Measurements from ENCODE around the gene MEF2A. TPM values are rescaled to one million over a fixed set of nuclear protein-coding genes. Genes with fewer than 3 reads are reported as not detected.
"Not testable (repeated sequence)": the region's sequence is repeated elsewhere in the genome, so short reads cannot be mapped to it uniquely, and the experiment has no call there.

The MEF2A gene
- total and polyA plus RNA-seq, 2 donors, result 27.4 to 32.4 TPM

DNA sequence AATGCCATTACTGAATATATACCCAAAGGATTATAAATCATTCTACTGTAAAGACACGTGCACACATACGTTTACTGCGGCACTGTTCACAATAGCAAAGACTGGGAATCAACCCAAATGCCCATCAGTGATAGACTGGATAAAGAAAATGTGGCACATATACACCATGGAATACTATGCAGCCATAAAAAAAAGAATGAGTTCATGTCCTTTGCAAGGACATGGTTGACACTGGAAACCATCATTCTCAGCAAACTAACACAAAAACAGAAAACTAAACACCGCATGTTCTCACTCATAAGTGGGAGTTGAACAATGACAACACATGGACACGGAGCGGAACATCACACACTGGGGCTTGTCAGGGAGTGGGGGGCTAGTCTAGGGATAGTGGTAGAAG is 100.3 kb downstream of the MEF2A start:
- DNase-seq (ENCODE audit: low read depth in 6 of 9, low spot score in 9 of 9); H3K4me3 ChIP-seq (ENCODE audit: low read length in 2 of 2); H3K27me3 ChIP-seq (ENCODE audit: control insufficient read depth in 2 of 2, insufficient read depth in 1 of 2, low read length in 1 of 2); H3K4me1 ChIP-seq (ENCODE audit: control insufficient read depth in 2 of 2, insufficient read depth in 2 of 2, low read length in 2 of 2); H3K9me3 ChIP-seq (ENCODE audit: control insufficient read depth in 2 of 2, insufficient read depth in 1 of 2, low read length in 1 of 2); H3K27ac ChIP-seq (ENCODE audit: low read depth in 1 of 2, low read length in 1 of 2); H3K36me3 ChIP-seq (ENCODE audit: control insufficient read depth in 2 of 2, insufficient read depth in 2 of 2, low read length in 1 of 2): not testable (repeated sequence)
- 98% methylated on average over 6 of the region's 6 CpGs for WGBS

DNA sequence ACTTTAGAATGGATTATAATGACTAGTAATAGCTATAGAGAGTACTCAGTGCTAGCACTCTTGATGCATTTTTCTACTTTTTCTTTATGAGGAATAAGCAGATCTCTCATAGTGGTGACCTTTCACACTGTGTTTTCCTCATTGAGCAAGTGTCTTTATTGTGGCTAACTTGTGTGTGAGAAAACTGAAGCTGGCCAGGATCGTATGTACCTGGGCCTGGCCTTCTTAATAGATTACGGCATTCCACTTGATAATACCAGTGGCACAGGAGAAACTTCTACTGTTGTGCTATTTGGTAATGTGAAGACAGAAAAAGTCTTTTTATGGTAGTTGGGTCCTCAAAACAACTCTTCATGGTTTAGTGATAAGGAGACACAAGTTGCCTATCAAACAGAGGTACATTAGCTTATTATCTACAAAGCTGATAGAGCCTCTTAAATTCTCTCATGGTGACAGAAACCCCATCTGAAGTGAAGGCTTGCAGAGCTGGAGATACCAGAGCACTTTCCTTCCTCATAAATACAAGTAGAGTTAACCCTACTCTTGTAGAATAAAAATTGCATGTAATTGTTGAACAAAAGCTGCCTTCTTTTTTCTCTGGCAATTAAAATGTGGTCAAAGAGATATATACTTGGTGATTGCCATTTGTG is 102.9 kb downstream of the MEF2A start:
- Histone ChIP-seq H3K27me3 (ENCODE audit: control insufficient read depth in 2 of 2, insufficient read depth in 1 of 2, low read length in 1 of 2) (no peaks in the 10 kb centered on the region), H3K27ac (ENCODE audit: low read depth in 1 of 2, low read length in 1 of 2) (no peak overlapping the region), H3K4me3 (ENCODE audit: low read length in 2 of 2) (no peak overlapping the region), H3K36me3 (ENCODE audit: control insufficient read depth in 2 of 2, insufficient read depth in 2 of 2, low read length in 1 of 2) (peaks cover 0 to 26% of the 10 kb centered on the region in 2 donors), H3K4me1 (ENCODE audit: control insufficient read depth in 2 of 2, insufficient read depth in 2 of 2, low read length in 2 of 2) (no peaks in the 10 kb centered on the region), H3K9me3 (ENCODE audit: control insufficient read depth in 2 of 2, insufficient read depth in 1 of 2, low read length in 1 of 2) (no peaks in the 10 kb centered on the region)
- no peak for DNase-seq (ENCODE audit: low read depth in 6 of 9, low spot score in 9 of 9)
- WGBS, result 95% methylated on average over 2 of the region's 2 CpGs

DNA sequence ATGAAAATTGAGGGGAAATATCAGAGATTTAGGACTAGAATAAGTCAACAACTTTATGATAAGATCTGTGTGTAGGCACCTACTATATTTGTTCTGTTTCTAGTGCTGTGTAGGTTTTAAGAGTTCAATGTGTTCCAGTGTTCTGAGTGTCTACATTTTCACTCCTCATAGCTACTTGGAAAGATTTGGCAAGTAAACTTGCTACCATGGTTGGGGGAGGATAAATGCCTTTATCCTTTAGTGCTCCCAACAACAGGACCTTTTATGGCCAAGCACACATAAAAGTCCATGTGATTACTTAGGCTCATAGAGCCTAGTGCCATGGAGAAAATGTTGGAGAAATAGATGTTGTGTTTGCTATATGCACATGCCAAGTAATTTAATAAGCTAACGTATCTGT is 103.5 kb downstream of the MEF2A start:
- H3K9me3 ChIP-seq (ENCODE audit: control insufficient read depth in 2 of 2, insufficient read depth in 1 of 2, low read length in 1 of 2), result no peaks in the 10 kb centered on the region
- 96% methylated on average over 1 of the region's 1 CpG for WGBS
- no peak for DNase-seq (ENCODE audit: low read depth in 6 of 9, low spot score in 9 of 9)
- H3K27me3 ChIP-seq (ENCODE audit: control insufficient read depth in 2 of 2, insufficient read depth in 1 of 2, low read length in 1 of 2), result no peaks in the 10 kb centered on the region
- H3K4me1 ChIP-seq (ENCODE audit: control insufficient read depth in 2 of 2, insufficient read depth in 2 of 2, low read length in 2 of 2), result no peaks in the 10 kb centered on the region
- H3K27ac ChIP-seq (ENCODE audit: low read depth in 1 of 2, low read length in 1 of 2), result no peak overlapping the region
- no peak overlapping the region for H3K4me3 ChIP-seq (ENCODE audit: low read length in 2 of 2)
- peaks cover 2 to 26% of the 10 kb centered on the region in 2 donors for H3K36me3 ChIP-seq (ENCODE audit: control insufficient read depth in 2 of 2, insufficient read depth in 2 of 2, low read length in 1 of 2)

DNA sequence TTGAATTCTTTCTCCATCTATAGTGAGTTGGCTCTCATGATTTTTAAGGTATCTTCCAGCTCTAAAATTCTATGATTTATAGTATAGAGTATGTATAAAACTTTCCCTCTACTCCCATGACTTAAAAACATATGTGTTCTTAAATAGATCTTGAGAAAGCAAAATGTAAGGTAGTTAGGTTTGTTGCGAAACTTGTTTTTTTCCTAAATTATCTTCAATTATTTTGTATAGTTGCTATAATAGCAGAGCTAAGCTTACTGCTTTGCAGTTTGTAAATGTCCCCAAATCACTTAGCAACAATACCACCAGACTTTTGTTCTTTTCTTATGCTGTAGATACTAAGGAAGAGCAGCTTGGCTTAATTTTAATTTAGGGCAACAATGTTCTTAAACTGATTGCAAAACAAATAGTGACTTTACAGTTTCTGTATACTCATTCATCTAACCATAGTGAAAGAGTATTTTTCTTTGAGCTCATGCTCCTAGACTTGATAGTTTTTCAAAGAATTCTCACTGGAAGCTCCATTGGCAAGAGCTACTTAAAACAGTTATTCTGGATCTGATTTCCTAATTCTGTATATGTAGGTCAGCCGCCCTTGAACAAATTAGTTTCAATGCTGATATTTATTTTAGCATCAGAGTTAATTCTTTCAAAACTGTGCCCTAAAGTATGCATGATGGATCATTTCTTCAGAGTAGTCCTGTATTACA is 106.3 kb downstream of the MEF2A start:
- WGBS, result 97% methylated on average over 2 of the region's 2 CpGs

DNA sequence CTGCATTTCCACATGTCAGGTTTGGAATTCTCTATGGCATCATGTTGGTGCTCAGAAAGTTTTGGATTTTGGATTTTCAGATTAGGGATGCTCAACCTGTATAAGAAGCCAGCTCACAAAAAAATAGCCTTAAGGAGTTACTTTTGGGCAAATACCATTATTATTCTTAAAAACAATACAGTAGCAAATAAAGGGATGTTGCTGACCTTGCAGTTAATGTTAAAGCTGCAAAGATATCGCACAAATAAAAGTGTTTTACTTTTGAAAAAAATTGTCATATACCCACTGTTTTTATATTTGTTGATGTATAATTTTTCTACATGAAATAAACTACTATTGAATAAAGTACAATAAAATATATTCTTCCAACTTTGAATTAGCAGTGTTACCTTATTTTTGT is 107.3 kb downstream of the MEF2A start:
- peaks cover 17 to 51% of the 10 kb centered on the region in 2 donors for H3K36me3 ChIP-seq (ENCODE audit: control insufficient read depth in 2 of 2, insufficient read depth in 2 of 2, low read length in 1 of 2)
- no peak overlapping the region for H3K4me3 ChIP-seq (ENCODE audit: low read length in 2 of 2)
- no peak for DNase-seq (ENCODE audit: low read depth in 6 of 9, low spot score in 9 of 9)
- no peaks in the 10 kb centered on the region for H3K4me1 ChIP-seq (ENCODE audit: control insufficient read depth in 2 of 2, insufficient read depth in 2 of 2, low read length in 2 of 2)
- WGBS, result 98% methylated on average over 1 of the region's 1 CpG
- H3K27ac ChIP-seq (ENCODE audit: low read depth in 1 of 2, low read length in 1 of 2), result no peak overlapping the region
- H3K9me3 ChIP-seq (ENCODE audit: control insufficient read depth in 2 of 2, insufficient read depth in 1 of 2, low read length in 1 of 2), result no peaks in the 10 kb centered on the region
- no peaks in the 10 kb centered on the region for H3K27me3 ChIP-seq (ENCODE audit: control insufficient read depth in 2 of 2, insufficient read depth in 1 of 2, low read length in 1 of 2)

More for the DNA sequence above, 106.3 kb downstream of the MEF2A start:
- no peak for DNase-seq (ENCODE audit: low read depth in 6 of 9, low spot score in 9 of 9)
- Histone ChIP-seq H3K4me1 (ENCODE audit: control insufficient read depth in 2 of 2, insufficient read depth in 2 of 2, low read length in 2 of 2) (no peaks in the 10 kb centered on the region), H3K4me3 (ENCODE audit: low read length in 2 of 2) (no peak overlapping the region), H3K9me3 (ENCODE audit: control insufficient read depth in 2 of 2, insufficient read depth in 1 of 2, low read length in 1 of 2) (no peaks in the 10 kb centered on the region), H3K27ac (ENCODE audit: low read depth in 1 of 2, low read length in 1 of 2) (no peak overlapping the region), H3K27me3 (ENCODE audit: control insufficient read depth in 2 of 2, insufficient read depth in 1 of 2, low read length in 1 of 2) (no peaks in the 10 kb centered on the region), H3K36me3 (ENCODE audit: control insufficient read depth in 2 of 2, insufficient read depth in 2 of 2, low read length in 1 of 2) (peaks cover 17 to 47% of the 10 kb centered on the region in 2 donors)

DNA sequence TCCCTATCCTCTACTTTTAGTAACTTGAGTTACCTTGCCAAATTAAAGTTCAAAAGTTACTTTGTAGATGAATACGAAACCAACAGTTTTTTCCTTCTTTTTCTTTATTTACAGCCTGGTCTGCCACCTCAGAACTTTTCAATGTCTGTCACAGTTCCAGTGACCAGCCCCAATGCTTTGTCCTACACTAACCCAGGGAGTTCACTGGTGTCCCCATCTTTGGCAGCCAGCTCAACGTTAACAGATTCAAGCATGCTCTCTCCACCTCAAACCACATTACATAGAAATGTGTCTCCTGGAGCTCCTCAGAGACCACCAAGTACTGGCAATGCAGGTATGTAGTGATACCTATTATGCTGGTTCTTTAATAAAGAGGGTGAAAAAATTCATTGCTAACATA is 108.5 kb downstream of the MEF2A start:
- 95% methylated on average over 2 of the region's 2 CpGs for WGBS
- Histone ChIP-seq H3K27me3 (ENCODE audit: control insufficient read depth in 2 of 2, insufficient read depth in 1 of 2, low read length in 1 of 2) (no peaks in the 10 kb centered on the region), H3K4me3 (ENCODE audit: low read length in 2 of 2) (no peak overlapping the region), H3K9me3 (ENCODE audit: control insufficient read depth in 2 of 2, insufficient read depth in 1 of 2, low read length in 1 of 2) (no peaks in the 10 kb centered on the region), H3K27ac (ENCODE audit: low read depth in 1 of 2, low read length in 1 of 2) (no peak overlapping the region), H3K36me3 (ENCODE audit: control insufficient read depth in 2 of 2, insufficient read depth in 2 of 2, low read length in 1 of 2) (peaks cover 21 to 59% of the 10 kb centered on the region in 2 donors), H3K4me1 (ENCODE audit: control insufficient read depth in 2 of 2, insufficient read depth in 2 of 2, low read length in 2 of 2) (no peaks in the 10 kb centered on the region)
- no peak for DNase-seq (ENCODE audit: low read depth in 6 of 9, low spot score in 9 of 9)

DNA sequence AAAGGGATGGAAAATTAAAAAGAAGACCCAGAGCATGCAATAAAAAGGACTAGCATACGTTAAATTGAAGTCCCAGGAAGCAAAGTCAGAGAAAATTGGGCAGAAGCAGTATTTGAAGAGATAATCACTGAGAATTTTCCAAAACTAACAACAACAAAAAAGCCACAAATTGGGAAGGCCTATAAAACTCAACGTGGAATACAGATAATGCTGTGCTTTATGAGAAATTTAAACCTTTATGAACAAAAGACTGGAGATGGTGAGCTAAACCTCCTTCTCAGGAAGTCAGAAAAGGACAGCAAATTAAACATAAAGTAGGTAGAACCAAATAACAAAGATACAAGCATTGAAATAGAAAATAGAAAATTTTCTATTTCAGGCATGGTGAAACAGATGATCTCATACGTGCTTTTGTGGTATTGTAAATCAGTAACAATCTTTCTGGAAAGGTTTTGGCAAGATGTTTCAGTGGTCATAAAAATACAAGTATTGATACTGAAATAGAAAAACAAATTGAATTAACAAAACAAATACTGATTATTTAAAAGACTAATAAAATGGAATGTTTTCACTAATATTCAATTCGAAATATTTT is 111.9 kb downstream of the MEF2A start:
- no peaks in the 10 kb centered on the region for H3K4me1 ChIP-seq (ENCODE audit: control insufficient read depth in 2 of 2, insufficient read depth in 2 of 2, low read length in 2 of 2)
- no peaks in the 10 kb centered on the region for H3K9me3 ChIP-seq (ENCODE audit: control insufficient read depth in 2 of 2, insufficient read depth in 1 of 2, low read length in 1 of 2)
- no peak for DNase-seq (ENCODE audit: low read depth in 6 of 9, low spot score in 9 of 9)
- no peak overlapping the region for H3K27ac ChIP-seq (ENCODE audit: low read depth in 1 of 2, low read length in 1 of 2)
- no peaks in the 10 kb centered on the region for H3K27me3 ChIP-seq (ENCODE audit: control insufficient read depth in 2 of 2, insufficient read depth in 1 of 2, low read length in 1 of 2)
- peaks cover 21 to 55% of the 10 kb centered on the region in 2 donors for H3K36me3 ChIP-seq (ENCODE audit: control insufficient read depth in 2 of 2, insufficient read depth in 2 of 2, low read length in 1 of 2)
- H3K4me3 ChIP-seq (ENCODE audit: low read length in 2 of 2), result no peak overlapping the region
- WGBS, result 98% methylated on average over 4 of the region's 4 CpGs

DNA sequence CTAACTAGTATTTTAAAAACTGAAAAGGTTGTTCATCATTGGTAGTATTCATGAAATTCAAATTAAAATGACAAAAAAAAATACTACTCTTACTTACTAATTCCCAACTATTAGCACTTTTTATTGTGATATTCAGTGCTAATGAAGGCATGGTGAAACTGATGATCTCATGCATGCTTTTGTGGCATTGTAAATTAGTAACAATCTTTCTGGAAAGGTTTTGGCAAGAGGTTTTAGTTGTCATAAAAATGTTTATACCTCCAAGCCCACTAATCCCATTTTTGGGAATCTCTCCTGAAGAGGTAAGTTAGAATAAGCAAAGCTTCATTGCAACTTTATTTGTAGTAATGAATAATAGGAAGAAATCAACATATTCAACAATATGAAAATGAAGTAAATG is 114.5 kb downstream of the MEF2A start:
- H3K4me3 ChIP-seq (ENCODE audit: low read length in 2 of 2), result no peak overlapping the region
- no peaks in the 10 kb centered on the region for H3K27me3 ChIP-seq (ENCODE audit: control insufficient read depth in 2 of 2, insufficient read depth in 1 of 2, low read length in 1 of 2)
- no peaks in the 10 kb centered on the region for H3K9me3 ChIP-seq (ENCODE audit: control insufficient read depth in 2 of 2, insufficient read depth in 1 of 2, low read length in 1 of 2)
- H3K36me3 ChIP-seq (ENCODE audit: control insufficient read depth in 2 of 2, insufficient read depth in 2 of 2, low read length in 1 of 2), result peaks cover 15 to 40% of the 10 kb centered on the region in 2 donors
- H3K27ac ChIP-seq (ENCODE audit: low read depth in 1 of 2, low read length in 1 of 2), result no peak overlapping the region
- H3K4me1 ChIP-seq (ENCODE audit: control insufficient read depth in 2 of 2, insufficient read depth in 2 of 2, low read length in 2 of 2), result no peaks in the 10 kb centered on the region
- no peak for DNase-seq (ENCODE audit: low read depth in 6 of 9, low spot score in 9 of 9)

DNA sequence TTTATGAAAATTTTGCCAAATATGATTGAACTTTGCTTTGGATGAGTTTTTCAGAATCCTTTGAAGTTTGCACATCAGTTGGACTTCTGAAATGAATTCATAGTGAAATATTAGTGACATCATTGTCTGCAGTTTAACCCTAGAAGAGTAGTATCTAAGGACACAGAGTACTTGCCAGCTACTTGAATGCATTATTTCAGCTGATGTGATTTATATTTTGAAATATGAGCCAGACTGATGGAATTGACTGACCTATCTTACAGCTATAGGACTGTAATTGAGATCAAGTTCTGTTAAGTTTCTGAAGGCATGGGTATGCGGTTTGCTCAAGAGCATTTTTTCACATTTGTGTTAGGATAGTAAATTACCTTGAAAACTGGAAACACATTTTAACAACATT is 116.2 kb downstream of the MEF2A start:
- Histone ChIP-seq H3K9me3 (ENCODE audit: control insufficient read depth in 2 of 2, insufficient read depth in 1 of 2, low read length in 1 of 2) (no peaks in the 10 kb centered on the region), H3K4me3 (ENCODE audit: low read length in 2 of 2) (no peak overlapping the region), H3K4me1 (ENCODE audit: control insufficient read depth in 2 of 2, insufficient read depth in 2 of 2, low read length in 2 of 2) (no peaks in the 10 kb centered on the region), H3K27ac (ENCODE audit: low read depth in 1 of 2, low read length in 1 of 2) (no peak overlapping the region), H3K36me3 (ENCODE audit: control insufficient read depth in 2 of 2, insufficient read depth in 2 of 2, low read length in 1 of 2) (peaks cover 5 to 32% of the 10 kb centered on the region in 2 donors), H3K27me3 (ENCODE audit: control insufficient read depth in 2 of 2, insufficient read depth in 1 of 2, low read length in 1 of 2) (no peaks in the 10 kb centered on the region)
- 95% methylated on average over 1 of the region's 1 CpG for WGBS
- no peak for DNase-seq (ENCODE audit: low read depth in 6 of 9, low spot score in 9 of 9)

Measured in thymus (tissue), 11 donors.